ENCODE measurements around the gene SSTR3.
"Not testable (repeated sequence)": the region's sequence is repeated elsewhere in the genome, so short reads cannot be mapped to it uniquely, and the experiment has no call there.

Gene SSTR3

GRCh38 chr22:37175414-37176281 is 36.6 kb downstream of the SSTR3 start:
- in situ Hi-C loops (cut with MboI; ENCODE audit: low sequenced_read_pairs) = no loop called here
- Histone ChIP-seq H3K4me1 (no peaks in the 10 kb centered on the region), H3K27me3 (ENCODE audit: low read depth) (peaks cover 29% of the 10 kb centered on the region), H3K9me3 (no peaks in the 10 kb centered on the region), H3K4me3 (no peak overlapping the region), H3K36me3 (replicated peaks) (no peaks in the 10 kb centered on the region)
- no peak for DNase-seq (ENCODE audit: low spot score in 2 of 2)

- no peaks in the 10 kb centered on the region for H3K9me3 ChIP-seq
- no peaks in the 10 kb centered on the region for H3K36me3 ChIP-seq (replicated peaks)
- H3K27me3 ChIP-seq (ENCODE audit: low read depth) = peaks cover 29% of the 10 kb centered on the region
- H3K4me3 ChIP-seq = no peak overlapping the region
- DNase-seq (ENCODE audit: low spot score in 2 of 2) = no peak
- in situ Hi-C loops (cut with MboI; ENCODE audit: low sequenced_read_pairs) = no loop called here
- no peaks in the 10 kb centered on the region for H3K4me1 ChIP-seq
These were observed 37.3 kb downstream of the SSTR3 start for GRCh38 chr22:37174964-37175363.

GRCh38 chr22:37173709-37174108 is 38.6 kb downstream of the SSTR3 start:
- H3K4me1 ChIP-seq = no peaks in the 10 kb centered on the region
- H3K9me3 ChIP-seq = no peaks in the 10 kb centered on the region
- H3K4me3 ChIP-seq = no peak overlapping the region
- H3K27me3 ChIP-seq (ENCODE audit: low read depth) = peaks cover 29% of the 10 kb centered on the region
- in situ Hi-C loops (cut with MboI; ENCODE audit: low sequenced_read_pairs) = no loop called here
- no peak for DNase-seq (ENCODE audit: low spot score in 2 of 2)
- H3K36me3 ChIP-seq (replicated peaks) = no peaks in the 10 kb centered on the region

GRCh38 chr22:37172266-37173245 is 39.7 kb downstream of the SSTR3 start:
- Histone ChIP-seq H3K4me3 (no peak overlapping the region), H3K36me3 (replicated peaks) (no peaks in the 10 kb centered on the region), H3K9me3 (no peaks in the 10 kb centered on the region), H3K4me1 (no peaks in the 10 kb centered on the region), H3K27me3 (ENCODE audit: low read depth) (peaks cover 24% of the 10 kb centered on the region)
- no peak for DNase-seq (ENCODE audit: low spot score in 2 of 2)
- in situ Hi-C loops (cut with MboI; ENCODE audit: low sequenced_read_pairs) = no loop called here

GRCh38 chr22:37171662-37172061 is 40.6 kb downstream of the SSTR3 start:
- peaks cover 17% of the 10 kb centered on the region for H3K27me3 ChIP-seq (ENCODE audit: low read depth)

GRCh38 chr22:37170689-37171405 is 41.4 kb downstream of the SSTR3 start:
- H3K36me3 ChIP-seq (replicated peaks); H3K9me3 ChIP-seq; in situ Hi-C loops (cut with MboI; ENCODE audit: low sequenced_read_pairs); H3K4me1 ChIP-seq; DNase-seq (ENCODE audit: low spot score in 2 of 2); H3K4me3 ChIP-seq: not testable (repeated sequence)
- peaks cover 10% of the 10 kb centered on the region; the same call in 1 of the 2 replicates for H3K27me3 ChIP-seq (ENCODE audit: low read depth)

More at GRCh38 chr22:37171662-37172061, 40.6 kb downstream of the SSTR3 start:
- Histone ChIP-seq H3K36me3 (replicated peaks) (no peaks in the 10 kb centered on the region), H3K4me1 (no peaks in the 10 kb centered on the region), H3K4me3 (no peak overlapping the region), H3K9me3 (no peaks in the 10 kb centered on the region)
- in situ Hi-C loops (cut with MboI; ENCODE audit: low sequenced_read_pairs) = no loop called here
- no peak for DNase-seq (ENCODE audit: low spot score in 2 of 2)

GRCh38 chr22:37169947-37170688 is 42.2 kb downstream of the SSTR3 start:
- Histone ChIP-seq H3K27me3 (ENCODE audit: low read depth) (peaks cover 5% of the 10 kb centered on the region; the same call in 1 of the 2 replicates), H3K36me3 (replicated peaks) (no peaks in the 10 kb centered on the region), H3K9me3 (no peaks in the 10 kb centered on the region), H3K4me3 (no peak overlapping the region), H3K4me1 (no peaks in the 10 kb centered on the region)
- DNase-seq (ENCODE audit: low spot score in 2 of 2) = no peak
- in situ Hi-C loops (cut with MboI; ENCODE audit: low sequenced_read_pairs) = no loop called here

GRCh38 chr22:37169406-37169805 is 42.9 kb downstream of the SSTR3 start:
- no peak for DNase-seq (ENCODE audit: low spot score in 2 of 2)
- in situ Hi-C loops (cut with MboI; ENCODE audit: low sequenced_read_pairs) = no loop called here
- H3K9me3 ChIP-seq = no peaks in the 10 kb centered on the region
- H3K4me3 ChIP-seq = no peak overlapping the region
- H3K4me1 ChIP-seq = no peaks in the 10 kb centered on the region
- H3K27me3 ChIP-seq (ENCODE audit: low read depth) = 0 out of 2 replicates have a peak, but pooled peaks cover 2% of the 10 kb centered on the region
- H3K36me3 ChIP-seq (replicated peaks) = no peaks in the 10 kb centered on the region

GRCh38 chr22:37167981-37168647 is 44.2 kb downstream of the SSTR3 start:
- Histone ChIP-seq H3K4me1 (no peaks in the 10 kb centered on the region), H3K4me3 (no peak overlapping the region), H3K27me3 (ENCODE audit: low read depth) (0 out of 2 replicates have a peak, but pooled peaks cover 2% of the 10 kb centered on the region), H3K9me3 (no peaks in the 10 kb centered on the region), H3K36me3 (replicated peaks) (no peaks in the 10 kb centered on the region)
- no peak for DNase-seq (ENCODE audit: low spot score in 2 of 2)
- in situ Hi-C loops (cut with MboI; ENCODE audit: low sequenced_read_pairs) = no loop called here

- H3K4me1 ChIP-seq = no peaks in the 10 kb centered on the region
- no peak for DNase-seq (ENCODE audit: low spot score in 2 of 2)
- no peaks in the 10 kb centered on the region for H3K9me3 ChIP-seq
- in situ Hi-C loops (cut with MboI; ENCODE audit: low sequenced_read_pairs) = no loop called here
- H3K27me3 ChIP-seq (ENCODE audit: low read depth) = 0 out of 2 replicates have a peak, but pooled peaks cover 2% of the 10 kb centered on the region
- H3K36me3 ChIP-seq (replicated peaks) = no peaks in the 10 kb centered on the region
- no peak overlapping the region for H3K4me3 ChIP-seq
These were observed 44.9 kb downstream of the SSTR3 start for GRCh38 chr22:37167176-37167980.

- Histone ChIP-seq H3K27me3 (ENCODE audit: low read depth) (0 out of 2 replicates have a peak, but pooled peaks cover 2% of the 10 kb centered on the region), H3K4me1 (no peaks in the 10 kb centered on the region), H3K9me3 (no peaks in the 10 kb centered on the region), H3K4me3 (no peak overlapping the region), H3K36me3 (replicated peaks) (no peaks in the 10 kb centered on the region)
- in situ Hi-C loops (cut with MboI; ENCODE audit: low sequenced_read_pairs) = no loop called here
- peak; percentile 49 to 85 for DNase-seq (ENCODE audit: low spot score in 2 of 2)
These were observed 45.6 kb downstream of the SSTR3 start for GRCh38 chr22:37166675-37167066.
